GM12878 (cell line): ENCODE measurements around the gene KCNMB3. TPM values are rescaled to one million over a fixed set of nuclear protein-coding genes. Genes with fewer than 3 reads are reported as not detected.

Experiments
- BCL3 ChIP-seq: IDR thresholded peaks from 2 replicates; pipeline ENCODE4 v1.6.1; 2011; ENCODE audit warnings: borderline replicate concordance, low read depth, mild to moderate bottlenecking, moderate library complexity, low read length; ENCODE audit not compliant: insufficient read depth, poor library complexity, severe bottlenecking
- BHLHE40 ChIP-seq, 2 experiments: fragments of 450-650 bp in 1 of 2; IDR thresholded peaks; 2 replicates each; pipeline ENCODE4 v1.6.1; 2011 to 2017; ENCODE audit warnings: low read depth in 2 of 2, borderline replicate concordance in 1 of 2, improper control_type of control experiment in 1 of 2, low read length in 1 of 2, mild to moderate bottlenecking in 1 of 2
- CBX5 ChIP-seq: sonication (generic); IDR thresholded peaks from 2 replicates; pipeline ENCODE4 v1.6.1; 2016; ENCODE audit warnings: low read depth, moderate library complexity, mild to moderate bottlenecking, inconsistent platforms
- CHD1 ChIP-seq: IDR thresholded peaks from 2 replicates; pipeline ENCODE4 v1.6.1; 2012; ENCODE audit warnings: low read depth, low read length, improper control_type of control experiment
- E2F8 ChIP-seq: fragments of 450-650 bp; IDR thresholded peaks from 2 replicates; pipeline ENCODE4 v1.6.1; 2018; ENCODE audit warnings: mild to moderate bottlenecking, low read depth, moderate library complexity; ENCODE audit not compliant: partially characterized antibody
- EZH2 ChIP-seq: IDR thresholded peaks from 2 replicates; pipeline ENCODE4 v1.6.1; 2012; ENCODE audit warnings: low read depth, mild to moderate bottlenecking, control low read depth, inconsistent platforms, low read length, borderline replicate concordance; ENCODE audit not compliant: control insufficient read depth
- FOS ChIP-seq: IDR thresholded peaks from 3 replicates; pipeline ENCODE4 v1.6.1; 2011; ENCODE audit warnings: borderline replicate concordance; ENCODE audit not compliant: insufficient read length; ENCODE audit errors: extremely low read depth
- FOXK2 ChIP-seq: fragments of 450-650 bp; IDR thresholded peaks from 2 replicates; pipeline ENCODE4 v1.6.1; 2017; ENCODE audit warnings: mild to moderate bottlenecking, moderate library complexity
- GABPA ChIP-seq: IDR thresholded peaks from 2 replicates; pipeline ENCODE4 v1.6.1; 2014; ENCODE audit warnings: antibody characterized with exemption, low read depth, mild to moderate bottlenecking, inconsistent platforms
- IKZF1 ChIP-seq: fragments of 450-650 bp; conservative IDR thresholded peaks from 2 replicates; pipeline ENCODE4 v1.6.1; 2017; ENCODE audit warnings: antibody characterized with exemption, mild to moderate bottlenecking
- IRF4 ChIP-seq: IDR thresholded peaks from 2 replicates; pipeline ENCODE4 v1.6.1; 2011; ENCODE audit warnings: low read depth, low read length
- JUNB ChIP-seq: IDR thresholded peaks from 2 replicates; pipeline ENCODE4 v1.6.1; 2016; ENCODE audit warnings: antibody characterized with exemption, mild to moderate bottlenecking
- PAX8 ChIP-seq: fragments of 450-650 bp; IDR thresholded peaks from 2 replicates; pipeline ENCODE4 v1.6.1; 2017; ENCODE audit warnings: mild to moderate bottlenecking, moderate library complexity
- POU2F2 ChIP-seq: IDR thresholded peaks from 3 replicates; pipeline ENCODE4 v1.6.1; 2011; ENCODE audit warnings: low read depth, mild to moderate bottlenecking, low read length, borderline replicate concordance
- RB1 ChIP-seq: fragments of 450-650 bp; formaldehyde crosslinking; IDR thresholded peaks from 2 replicates; pipeline ENCODE4 v1.6.1; 2017; ENCODE audit warnings: mild to moderate bottlenecking, borderline replicate concordance
- SIN3A ChIP-seq: IDR thresholded peaks from 2 replicates; pipeline ENCODE4 v1.6.1; 2012; ENCODE audit warnings: low read depth, low read length, improper control_type of control experiment
- SMAD5 ChIP-seq: IDR thresholded peaks from 2 replicates; pipeline ENCODE4 v1.6.1; 2016; ENCODE audit warnings: antibody characterized with exemption, low read depth
- SMC3 ChIP-seq: IDR thresholded peaks from 2 replicates; pipeline ENCODE4 v1.6.1; 2011; ENCODE audit warnings: low read length, improper control_type of control experiment, borderline replicate concordance
- SPI1 ChIP-seq: IDR thresholded peaks from 2 replicates; pipeline ENCODE4 v1.6.1; 2011; ENCODE audit warnings: low read depth, mild to moderate bottlenecking, low read length, moderate library complexity, borderline replicate concordance; ENCODE audit not compliant: insufficient read depth
- TAF1 ChIP-seq: IDR thresholded peaks from 2 replicates; pipeline ENCODE4 v1.6.1; 2011; ENCODE audit warnings: mild to moderate bottlenecking, low read depth, low read length, borderline replicate concordance
- ZBTB11 ChIP-seq: fragments of 450-650 bp; formaldehyde crosslinking; IDR thresholded peaks from 2 replicates; pipeline ENCODE4 v1.5.0; 2022; ENCODE audit warnings: mild to moderate bottlenecking, missing genetic modification characterization
- ZNF384 ChIP-seq: IDR thresholded peaks from 2 replicates; pipeline ENCODE4 v1.6.1; 2012; ENCODE audit warnings: low read depth, mild to moderate bottlenecking, low read length, improper control_type of control experiment, borderline replicate concordance
- ZNF622 ChIP-seq: fragments of 450-650 bp; IDR thresholded peaks from 2 replicates; pipeline ENCODE4 v1.6.1; 2017; ENCODE audit warnings: mild to moderate bottlenecking, inconsistent platforms
- polyA plus RNA-seq, 11 experiments: library from polyadenylated mRNA; depleted of rRNA in 4 of 11; unstranded in 6 of 11; stranded (reverse) in 5 of 11; fragments of >200 nt; fragmentation: Nextera tagmentation in 4 of 11; fragmentation: Illumina TruSeq in 1 of 11; extraction: Ambion mirVana in 4 of 11; extraction: Trizol in 1 of 11; gene quantifications; 1 replicate in 1 of 11; 2 replicates in 10 of 11; pipeline versions ENCODE4 v1.2.1 to v1.2.3, GENCODE V29; 2011 to 2016; ENCODE audit warnings: inconsistent platforms in 2 of 11, missing spikeins in 2 of 11, low read depth in 1 of 11
- total RNA-seq, 4 experiments: library from RNA; depleted of rRNA in 3 of 4; stranded (reverse); fragments of >200 nt in 3 of 4; fragmentation: Illumina TruSeq in 1 of 4; extraction: Trizol in 1 of 4; gene quantifications; 2 replicates each; pipeline versions ENCODE4 v1.2.1 to v1.2.3, GENCODE V29; 2013 to 2021

Gene KCNMB3
- total and polyA plus RNA-seq, 10 of the 15 experiments (the other 5 are each of a cell fraction or from before 2014, with no cell fraction given): 0.20 to 4.6 (median 2.2) TPM

GRCh38 chr3:179260949-179261765, 10.2 kb upstream of the KCNMB3 start (continued):
- TF ChIP-seq ZBTB11 (CRISPR knock-in tag): no peak
- no peak for TF ChIP-seq POU2F2
- TF ChIP-seq ZNF384: peak; percentile 43; the same call in 1 of the 2 replicates
- no peak for TF ChIP-seq EZH2
- peak; percentile 34 for TF ChIP-seq BCL3
- no peak for TF ChIP-seq SIN3A
- no peak for TF ChIP-seq CHD1
- 0 out of 2 replicates have a peak, but pooled peaks have one; percentile 69 for TF ChIP-seq CBX5
- TF ChIP-seq SMAD5: no peak
- no peak for TF ChIP-seq JUNB
- TF ChIP-seq SPI1: no peak
- no peak for TF ChIP-seq PAX8
- no peak for TF ChIP-seq IRF4
- no peak for TF ChIP-seq E2F8
- peak in 1 of 2 experiments; percentile 71; a peak in 2 of 4 replicates for TF ChIP-seq BHLHE40 (IDR thresholded peaks at IDR 0.05; ENCODE audit: borderline replicate concordance in 1 of 2, low read depth in 2 of 2, low read length in 1 of 2)
- no peak for TF ChIP-seq ZNF622
- TF ChIP-seq SMC3: no peak
- no peak for TF ChIP-seq FOXK2
- TF ChIP-seq GABPA: no peak
- peak; percentile 53; the same call in 1 of the 2 replicates for TF ChIP-seq RB1
- TF ChIP-seq FOS: no peak
- peak; percentile 70 for TF ChIP-seq IKZF1
- peak; percentile 54; the same call in 1 of the 2 replicates for TF ChIP-seq TAF1
